Frontal cortex (tissue), 4 donors: ENCODE data around the gene ARMC6. TPM values are rescaled to one million over a fixed set of nuclear protein-coding genes. Genes with fewer than 3 reads are reported as not detected.
"Not testable (repeated sequence)": the region's sequence is repeated elsewhere in the genome, so short reads cannot be mapped to it uniquely, and the experiment has no call there.

Source experiments
- DNase-seq, 2 donors: peaks; one replicate each; pipeline ENCODE4 v3.0.0; 2012; ENCODE audit warnings: low spot score in 2 of 2
- FAIRE-seq: peaks from 2 replicates; lab custom pipeline; 2012; peaks lifted over from hg19 to GRCh38; lab: Jason Lieb, UNC
- total RNA-seq: library from RNA; depleted of rRNA; stranded (reverse); fragments of >200 nt; gene quantifications from one replicate; pipeline ENCODE4 v1.2.3, GENCODE V29; 2014
- donor health status: control.
- donor health status: control.
- donor health status: control.

Gene ARMC6
- total RNA-seq, 1 donor from 2014 or later = 56.3 TPM

DNA sequence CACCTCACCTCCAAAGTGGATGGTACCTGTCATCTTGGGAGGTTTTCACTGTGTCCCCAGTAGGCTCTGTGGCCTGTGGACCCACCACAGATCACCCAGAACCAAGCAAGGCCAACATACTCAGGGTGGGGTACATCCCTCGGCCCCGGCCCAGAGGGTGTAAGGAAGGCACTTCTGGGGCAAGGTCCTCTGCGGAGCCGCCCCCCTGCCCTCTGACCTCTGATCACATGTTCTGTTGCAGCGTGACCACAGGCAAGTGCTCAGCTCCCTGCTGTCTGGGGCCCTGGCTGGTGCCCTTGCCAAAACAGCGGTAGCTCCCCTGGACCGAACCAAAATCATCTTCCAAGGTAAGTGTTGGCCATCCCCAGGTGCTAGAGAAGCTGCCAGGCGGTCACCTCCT is 68.1 kb downstream of the ARMC6 start:
- DNase-seq = no peak
- no peak for FAIRE-seq

DNA sequence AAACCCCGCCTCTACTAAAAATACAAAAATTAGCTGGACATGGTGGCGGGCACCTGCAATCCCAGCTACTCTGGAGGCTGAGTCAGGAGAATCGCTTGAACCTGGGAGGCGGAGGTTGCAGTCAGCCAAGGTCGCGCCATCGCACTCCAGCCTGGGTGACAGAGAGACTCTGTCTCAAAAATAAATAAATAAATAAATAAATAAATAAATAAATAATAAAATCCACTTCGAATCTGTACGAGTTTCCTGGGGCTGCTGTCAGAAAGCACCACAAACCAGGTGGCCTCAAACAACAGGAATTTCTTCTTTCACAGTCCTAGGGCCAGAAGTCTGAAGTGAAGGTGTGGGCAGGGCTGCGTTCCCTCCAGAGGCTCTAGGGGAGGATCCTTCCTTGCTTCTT is 69.2 kb downstream of the ARMC6 start:
- DNase-seq, FAIRE-seq: not testable (repeated sequence)

DNA sequence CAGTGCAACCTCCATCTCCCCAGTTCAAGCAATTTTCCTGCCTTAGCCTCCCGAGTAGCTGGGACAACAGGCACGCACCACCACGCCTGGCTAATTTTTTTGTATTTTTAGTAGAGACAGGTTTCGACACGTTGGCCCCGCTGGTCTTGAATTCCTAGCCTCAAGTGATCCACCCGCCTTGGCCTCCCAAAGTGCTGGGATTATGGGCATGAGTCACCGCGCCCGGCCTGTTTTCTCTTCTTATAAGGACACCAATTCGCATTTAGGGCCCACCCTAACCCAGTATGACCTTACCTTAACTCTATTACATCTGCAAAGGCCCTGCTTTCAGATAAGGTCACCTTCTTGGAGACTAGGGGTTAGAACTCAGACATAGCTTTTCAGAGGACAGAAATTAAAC is 69.8 kb downstream of the ARMC6 start:
- no peak for FAIRE-seq
- DNase-seq = no peak

DNA sequence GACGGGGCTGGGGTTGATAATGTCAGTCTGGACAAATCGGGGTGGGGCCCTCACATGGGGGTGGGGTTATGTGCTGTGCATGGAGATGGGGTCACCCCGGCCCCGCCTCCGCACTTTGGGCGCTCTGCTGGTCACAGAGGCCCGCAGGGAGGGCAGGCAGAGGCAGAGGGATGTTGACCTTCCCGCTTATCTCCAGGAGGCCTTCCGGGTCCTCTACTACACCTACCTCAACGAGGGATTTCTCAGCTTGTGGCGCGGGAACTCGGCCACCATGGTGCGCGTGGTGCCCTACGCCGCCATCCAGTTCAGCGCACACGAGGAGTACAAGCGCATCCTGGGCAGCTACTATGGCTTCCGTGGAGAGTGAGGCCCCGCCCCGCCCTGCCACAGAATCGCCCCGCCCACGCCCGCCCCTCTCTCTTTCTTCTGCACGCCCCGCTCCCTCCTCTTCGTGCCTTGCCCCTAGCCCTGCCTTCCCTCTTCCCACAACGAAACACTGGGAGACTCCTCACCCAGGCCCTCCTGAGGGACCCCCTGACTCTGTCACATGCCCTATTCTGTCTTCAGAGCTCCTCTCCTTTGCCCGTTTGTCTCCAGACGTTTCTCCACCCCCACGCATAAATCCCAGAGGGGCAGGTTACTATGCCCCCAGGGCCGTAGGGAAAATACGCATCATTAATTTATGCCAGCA is 72.1 kb downstream of the ARMC6 start:
- no peak for DNase-seq
- FAIRE-seq = no peak

DNA sequence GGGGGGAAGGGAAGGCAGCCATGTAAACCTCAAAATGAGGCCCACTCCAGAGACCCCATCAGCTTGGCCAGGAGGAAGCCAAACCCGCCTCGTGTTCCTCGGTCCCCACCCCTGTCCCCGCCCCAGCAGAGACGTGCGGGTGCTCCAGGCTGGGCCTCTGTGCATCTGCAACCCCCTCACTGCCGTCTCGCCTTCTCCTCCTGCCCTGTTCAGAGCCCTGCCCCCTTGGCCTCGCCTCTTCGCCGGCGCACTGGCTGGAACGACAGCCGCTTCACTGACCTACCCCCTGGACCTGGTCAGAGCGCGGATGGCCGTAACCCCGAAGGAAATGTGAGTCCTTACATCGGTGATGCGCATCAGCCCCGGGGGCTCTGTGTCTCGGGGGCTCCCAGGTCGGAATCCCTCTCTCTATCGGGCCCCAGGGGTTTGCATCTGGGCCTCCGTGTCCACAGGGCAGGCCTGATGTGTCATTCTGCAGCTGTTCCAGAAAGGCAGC is 72.7 kb downstream of the ARMC6 start:
- no peak for DNase-seq
- no peak for FAIRE-seq

DNA sequence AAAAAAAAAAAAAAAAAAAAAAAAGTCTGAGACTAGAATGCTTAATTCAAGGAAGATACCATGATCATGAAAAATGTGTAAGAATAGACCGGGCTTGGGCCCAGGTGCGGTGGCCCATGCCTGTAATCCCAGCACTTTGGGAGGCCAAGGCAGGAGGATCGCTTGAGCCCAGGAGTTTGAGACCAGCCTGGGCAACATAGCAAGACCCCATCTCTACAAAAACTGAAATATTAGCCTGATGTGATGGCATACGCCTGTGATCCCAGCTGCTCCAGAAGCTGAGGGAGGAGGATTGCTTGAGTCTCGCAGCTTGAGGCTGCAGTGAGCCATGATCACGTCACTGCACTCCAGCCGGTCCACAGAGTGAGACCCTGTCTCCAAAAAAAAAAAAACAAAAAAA is 73.5 kb downstream of the ARMC6 start:
- DNase-seq, FAIRE-seq: not testable (repeated sequence)

DNA sequence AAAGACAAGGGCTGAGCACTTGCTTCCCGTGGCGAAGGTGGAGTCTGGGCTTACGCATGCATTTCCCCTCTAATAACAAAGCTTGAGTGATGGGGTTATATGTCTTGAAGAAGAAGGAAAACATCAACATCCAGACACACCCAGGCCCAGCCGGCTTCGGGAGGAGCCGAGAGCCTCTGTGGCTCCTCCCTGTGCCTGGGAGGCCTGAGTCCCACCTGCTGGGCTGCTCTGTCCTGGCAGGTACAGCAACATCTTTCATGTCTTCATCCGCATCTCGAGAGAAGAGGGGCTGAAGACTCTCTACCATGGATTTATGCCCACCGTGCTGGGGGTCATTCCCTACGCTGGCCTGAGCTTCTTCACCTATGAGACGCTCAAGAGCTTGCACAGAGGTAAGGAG is 74.3 kb downstream of the ARMC6 start:
- DNase-seq (no peak), FAIRE-seq (no peak)

Other genes starting within 250 kb of the ARMC6 start
- not detected for gene COMP, start 242.3 kb upstream of the ARMC6 start, total RNA-seq
- 38.3 TPM for gene UPF1, start 201.6 kb upstream of the ARMC6 start, total RNA-seq
- gene CERS1, start 137.4 kb upstream of the ARMC6 start, total RNA-seq = 21.2 TPM
- gene COPE, start 114.2 kb upstream of the ARMC6 start, total RNA-seq = 92.5 TPM
- gene DDX49, start 113.9 kb upstream of the ARMC6 start, total RNA-seq = 66.9 TPM
- gene HOMER3, start 92.4 kb upstream of the ARMC6 start, total RNA-seq = 20.4 TPM
- gene SUGP2, start 86 bp upstream of the ARMC6 start, total RNA-seq = 90.5 TPM
- 10.2 TPM for gene SLC25A42, start 30.4 kb downstream of the ARMC6 start, total RNA-seq
- gene TMEM161A, start 104.9 kb downstream of the ARMC6 start, total RNA-seq = 8.6 TPM
- not detected for gene MEF2B, start 136.7 kb downstream of the ARMC6 start, total RNA-seq
- gene BORCS8, start 158.5 kb downstream of the ARMC6 start, total RNA-seq = 28.1 TPM
- 18.3 TPM for gene RFXANK, start 158.7 kb downstream of the ARMC6 start, total RNA-seq
- gene NR2C2AP, start 169.8 kb downstream of the ARMC6 start, total RNA-seq = 9.0 TPM
- 162 TPM for gene NCAN, start 178.4 kb downstream of the ARMC6 start, total RNA-seq
- gene TM6SF2, start 239.7 kb downstream of the ARMC6 start, total RNA-seq = 0.41 TPM